ENCODE measurements around the gene CTAGE1. TPM values are rescaled to one million over a fixed set of nuclear protein-coding genes. Genes with fewer than 3 reads are reported as not detected.
A peak's percentile ranks its signal among the peaks of the same experiment; 100 is the strongest.

The CTAGE1 gene
- total and polyA plus RNA-seq, 2 donors (not counting 3 experiments of a cell fraction or from before 2014, with no cell fraction given): not detected

DNA sequence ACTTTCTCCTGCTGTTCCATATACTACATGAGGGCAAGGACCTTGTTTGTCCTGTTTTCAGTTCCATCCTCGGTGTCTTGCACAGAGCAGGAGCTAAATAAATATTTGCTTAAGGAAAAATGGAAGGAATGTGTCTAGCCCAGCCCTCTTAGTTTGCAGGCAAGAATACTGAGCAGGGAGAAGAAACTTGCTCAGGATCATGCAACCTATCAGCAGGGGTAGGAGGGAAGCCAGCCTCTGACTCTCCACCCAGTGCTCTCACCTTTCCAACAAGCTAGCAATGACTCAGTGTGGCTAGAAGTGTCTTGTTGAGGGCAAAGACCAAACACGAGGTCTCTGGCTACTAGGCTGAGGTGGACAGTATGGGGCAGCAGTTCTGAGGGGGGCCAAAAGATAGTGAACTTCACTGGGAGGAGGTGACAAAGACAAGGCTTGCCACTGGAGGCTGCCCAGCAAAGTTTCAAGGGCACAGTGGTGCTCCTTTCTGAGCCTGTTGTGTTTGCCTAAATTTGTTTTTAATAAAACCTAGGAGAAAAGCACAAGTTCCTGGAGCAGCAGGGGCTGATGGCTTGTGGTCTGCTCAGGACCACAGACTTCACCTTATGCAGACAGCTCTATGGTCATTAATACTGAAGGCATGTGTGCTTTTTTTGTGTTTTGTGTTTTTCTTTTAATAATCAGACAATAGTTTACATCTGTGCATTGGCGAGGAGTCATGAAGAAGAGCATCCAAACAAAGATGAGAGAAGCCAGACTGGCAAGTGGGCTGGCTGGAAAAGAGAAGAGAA is 49.1 kb upstream of the CTAGE1 start:
- ChIA-PET POLR2A (no interaction called here), CTCF (interaction anchor here (0.7 to 1.3 kb wide), 3 partner anchors 14 to 94 kb away, joined by 3 to 6 read pairs (median 4); no protein-coding TSS in a partner anchor)
- no peaks in the 10 kb centered on the region for H3K79me2 ChIP-seq (ENCODE audit: control insufficient read depth, insufficient read depth, low read length)
- no peaks in the 10 kb centered on the region for H3K9me3 ChIP-seq (replicated peaks; ENCODE audit: control insufficient read depth, insufficient read depth, low read length)
- H3K4me3 ChIP-seq (replicated peaks in 1 of 3; ENCODE audit: insufficient read depth in 1 of 3, low read depth in 1 of 3, low read length in 3 of 3): no peak overlapping the region
- H4K20me1 ChIP-seq (replicated peaks; ENCODE audit: control insufficient read depth, extremely low read depth, insufficient read depth, low read length): no peaks in the 10 kb centered on the region
- peak overlapping the region; percentile 57 for H3K4me2 ChIP-seq (ENCODE audit: insufficient read depth, low read length)
- peak overlapping the region; percentile 42 for H3K9ac ChIP-seq (replicated peaks; ENCODE audit: extremely low read depth, insufficient read depth, low read length)
- dilution Hi-C loops (cut with MboI; ENCODE audit: extremely low pct_ligation_motif_present, low sequenced_read_pairs): no loop called here
- peak overlapping the region; percentile 97 for H3K27ac ChIP-seq (ENCODE audit: insufficient read depth, low read depth, low read length)
- no peaks in the 10 kb centered on the region for H3K27me3 ChIP-seq (ENCODE audit: control insufficient read depth in 2 of 2, insufficient read depth in 2 of 2, low read length in 2 of 2)
- intact Hi-C loops (cut with micrococcal nuclease): loop anchor here (1.0 kb wide), 1 partner anchor 35 kb away; no protein-coding TSS in a partner anchor
- no peak overlapping the region for H2AFZ ChIP-seq (ENCODE audit: low read depth, low read length)
- H3K36me3 ChIP-seq (ENCODE audit: control insufficient read depth in 2 of 2, extremely low read depth in 1 of 2, insufficient read depth in 2 of 2, low read length in 2 of 2): no peaks in the 10 kb centered on the region
- DNase-seq (ENCODE audit: low read depth, low spot score) (peak; percentile 42), FAIRE-seq (peak; percentile 33)
- H3K9me1 ChIP-seq (replicated peaks; ENCODE audit: control insufficient read depth, extremely low read depth, insufficient read depth, low read length): no peaks in the 10 kb centered on the region
- no TSS peak for BruUV-seq (replicated peaks)
- no peak for TF ChIP-seq EZH2 (IDR thresholded peaks at IDR 0.05; ENCODE audit: borderline replicate concordance, low read depth, low read length, severe bottlenecking)
- TF ChIP-seq, protein P1, sequence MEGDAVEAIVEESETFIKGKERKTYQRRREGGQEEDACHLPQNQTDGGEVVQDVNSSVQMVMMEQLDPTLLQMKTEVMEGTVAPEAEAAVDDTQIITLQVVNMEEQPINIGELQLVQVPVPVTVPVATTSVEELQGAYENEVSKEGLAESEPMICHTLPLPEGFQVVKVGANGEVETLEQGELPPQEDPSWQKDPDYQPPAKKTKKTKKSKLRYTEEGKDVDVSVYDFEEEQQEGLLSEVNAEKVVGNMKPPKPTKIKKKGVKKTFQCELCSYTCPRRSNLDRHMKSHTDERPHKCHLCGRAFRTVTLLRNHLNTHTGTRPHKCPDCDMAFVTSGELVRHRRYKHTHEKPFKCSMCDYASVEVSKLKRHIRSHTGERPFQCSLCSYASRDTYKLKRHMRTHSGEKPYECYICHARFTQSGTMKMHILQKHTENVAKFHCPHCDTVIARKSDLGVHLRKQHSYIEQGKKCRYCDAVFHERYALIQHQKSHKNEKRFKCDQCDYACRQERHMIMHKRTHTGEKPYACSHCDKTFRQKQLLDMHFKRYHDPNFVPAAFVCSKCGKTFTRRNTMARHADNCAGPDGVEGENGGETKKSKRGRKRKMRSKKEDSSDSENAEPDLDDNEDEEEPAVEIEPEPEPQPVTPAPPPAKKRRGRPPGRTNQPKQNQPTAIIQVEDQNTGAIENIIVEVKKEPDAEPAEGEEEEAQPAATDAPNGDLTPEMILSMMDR (IDR thresholded peaks at IDR 0.05; ENCODE audit: extremely low read depth in 1 of 2, insufficient read depth in 1 of 2, low read depth in 1 of 2, low read length in 2 of 2): no peak
- no peak for TF ChIP-seq FOS (IDR thresholded peaks at IDR 0.05; ENCODE audit: borderline replicate concordance, insufficient read depth, low read length)
- TF ChIP-seq GATA2 (IDR thresholded peaks at IDR 0.05; ENCODE audit: insufficient read depth, insufficient read length, low read depth, low read length): no peak
- no peak for TF ChIP-seq POLR2A (IDR thresholded peaks at IDR 0.05; ENCODE audit: low read depth, low read length)
- TF ChIP-seq JUN (IDR thresholded peaks at IDR 0.05; ENCODE audit: borderline replicate concordance, insufficient read depth, insufficient read length, low read depth): no peak
- TF ChIP-seq, protein P2, sequence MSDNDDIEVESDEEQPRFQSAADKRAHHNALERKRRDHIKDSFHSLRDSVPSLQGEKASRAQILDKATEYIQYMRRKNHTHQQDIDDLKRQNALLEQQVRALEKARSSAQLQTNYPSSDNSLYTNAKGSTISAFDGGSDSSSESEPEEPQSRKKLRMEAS (IDR thresholded peaks at IDR 0.05; ENCODE audit: insufficient read depth, insufficient read length): no peak
- TF ChIP-seq MYC (IDR thresholded peaks at IDR 0.05; ENCODE audit: low read depth, low read length): no peak
- TF ChIP-seq POLR2AphosphoS5 (IDR thresholded peaks at IDR 0.05; ENCODE audit: insufficient read depth, low read depth, low read length): no peak
- H3K4me1 ChIP-seq (ENCODE audit: control insufficient read depth, extremely low read depth, insufficient read depth, low read length): peaks cover 58% of the 10 kb centered on the region

Data from endothelial cell of umbilical vein (primary cell).